ENCODE data around the gene NEK2.

The NEK2 gene

GRCh38 chr1:211708006-211708405 lies 32.6 kb upstream of the NEK2 start:
- no peak for TF ChIP-seq CTCF (IDR thresholded peaks at IDR 0.05; ENCODE audit: low read depth, low read length)
- no peak for TF ChIP-seq POLR2A (IDR thresholded peaks at IDR 0.05; ENCODE audit: extremely low read depth, insufficient read length)
- TF ChIP-seq, protein P1, sequence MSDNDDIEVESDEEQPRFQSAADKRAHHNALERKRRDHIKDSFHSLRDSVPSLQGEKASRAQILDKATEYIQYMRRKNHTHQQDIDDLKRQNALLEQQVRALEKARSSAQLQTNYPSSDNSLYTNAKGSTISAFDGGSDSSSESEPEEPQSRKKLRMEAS (IDR thresholded peaks at IDR 0.05; ENCODE audit: low read depth, low read length): no peak
- no peak for TF ChIP-seq MYC (IDR thresholded peaks at IDR 0.05; ENCODE audit: low read depth, low read length)
- no peak for DNase-seq (ENCODE audit: low read depth)

GRCh38 chr1:211705467-211706091 lies 30.2 kb upstream of the NEK2 start:
- no peak for DNase-seq (ENCODE audit: low read depth)
- no peak for TF ChIP-seq POLR2A (IDR thresholded peaks at IDR 0.05; ENCODE audit: extremely low read depth, insufficient read length)
- TF ChIP-seq MYC (IDR thresholded peaks at IDR 0.05; ENCODE audit: low read depth, low read length): no peak
- TF ChIP-seq, protein P1 (IDR thresholded peaks at IDR 0.05; ENCODE audit: low read depth, low read length): no peak
- no peak for TF ChIP-seq CTCF (IDR thresholded peaks at IDR 0.05; ENCODE audit: low read depth, low read length)
- no peak overlapping the region for H3K4me3 ChIP-seq (ENCODE audit: low read depth, low read length)

More at GRCh38 chr1:211708006-211708405, 32.6 kb upstream of the NEK2 start:
- H3K4me3 ChIP-seq (ENCODE audit: low read depth, low read length): no peak overlapping the region

DNA sequence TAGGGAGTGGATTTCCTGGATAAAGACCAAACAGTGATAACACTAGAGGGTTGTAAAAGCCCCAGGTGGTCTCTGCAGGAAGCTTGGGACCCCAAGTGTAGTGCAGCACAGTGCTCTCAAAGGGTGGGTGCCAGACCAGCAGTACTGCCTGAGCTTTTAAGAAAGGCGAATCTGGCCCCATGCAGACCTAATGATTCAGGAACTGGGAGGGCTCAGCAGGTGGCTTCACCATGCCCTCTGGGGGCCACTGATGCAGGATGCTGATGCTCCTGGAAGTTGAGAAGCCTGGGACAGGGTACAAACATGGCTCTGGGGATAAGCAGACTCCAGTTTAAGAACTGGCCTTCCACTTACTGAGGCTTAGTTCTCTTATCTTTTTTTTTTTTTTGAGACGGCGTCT lies 29.1 kb upstream of the NEK2 start:
- DNase-seq (ENCODE audit: low read depth): no peak
- TF ChIP-seq MYC (IDR thresholded peaks at IDR 0.05; ENCODE audit: low read depth, low read length): no peak
- no peak for TF ChIP-seq POLR2A (IDR thresholded peaks at IDR 0.05; ENCODE audit: extremely low read depth, insufficient read length)
- no peak for TF ChIP-seq CTCF (IDR thresholded peaks at IDR 0.05; ENCODE audit: low read depth, low read length)
- TF ChIP-seq, protein P1 (IDR thresholded peaks at IDR 0.05; ENCODE audit: low read depth, low read length): no peak
- H3K4me3 ChIP-seq (ENCODE audit: low read depth, low read length): no peak overlapping the region

DNA sequence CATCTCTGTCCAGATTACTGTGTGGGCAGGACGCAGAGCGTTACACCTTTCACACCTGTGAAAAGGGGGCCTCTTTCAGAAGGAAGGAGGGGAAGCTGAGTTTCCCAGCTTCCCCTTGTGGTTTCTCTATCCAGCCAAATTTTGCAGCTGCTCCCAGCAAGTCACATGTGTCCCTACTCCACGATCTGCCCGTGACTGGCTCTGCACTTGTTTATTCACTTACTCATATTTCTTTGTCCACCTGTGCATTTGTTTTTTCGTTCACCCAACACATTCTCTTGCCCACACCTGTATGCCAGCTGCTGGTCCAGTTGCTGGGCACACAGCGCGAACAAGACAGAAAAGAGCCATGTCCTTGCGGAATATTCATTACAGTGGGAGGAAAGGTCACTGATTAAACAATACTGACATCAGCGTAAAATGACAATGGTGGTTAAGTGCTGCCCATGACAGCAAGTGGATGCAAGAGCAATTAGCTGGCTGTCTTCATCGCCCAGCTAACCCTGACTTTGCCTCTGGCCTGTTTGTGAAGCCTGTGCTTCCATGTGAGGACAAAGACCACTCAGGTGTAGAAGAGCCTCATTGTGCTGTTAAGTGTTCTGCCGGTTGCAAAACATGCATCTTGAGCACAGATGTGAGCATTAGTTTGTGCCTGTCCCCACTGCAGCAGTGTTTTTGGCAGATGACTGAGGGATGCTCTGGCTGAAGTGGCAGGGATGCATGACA lies 28.6 kb upstream of the NEK2 start:
- TF ChIP-seq, protein P1 (IDR thresholded peaks at IDR 0.05; ENCODE audit: low read depth, low read length): no peak
- TF ChIP-seq MYC (IDR thresholded peaks at IDR 0.05; ENCODE audit: low read depth, low read length) (no peak), CTCF (IDR thresholded peaks at IDR 0.05; ENCODE audit: low read depth, low read length) (no peak), POLR2A (IDR thresholded peaks at IDR 0.05; ENCODE audit: extremely low read depth, insufficient read length) (no peak)
- no peak for DNase-seq (ENCODE audit: low read depth)
- H3K4me3 ChIP-seq (ENCODE audit: low read depth, low read length): no peak overlapping the region

- no peak overlapping the region for H3K4me3 ChIP-seq (ENCODE audit: low read depth, low read length)
- DNase-seq (ENCODE audit: low read depth): no peak
- TF ChIP-seq MYC (IDR thresholded peaks at IDR 0.05; ENCODE audit: low read depth, low read length) (no peak), CTCF (IDR thresholded peaks at IDR 0.05; ENCODE audit: low read depth, low read length) (no peak), POLR2A (IDR thresholded peaks at IDR 0.05; ENCODE audit: extremely low read depth, insufficient read length) (no peak)
- TF ChIP-seq, protein P1 (IDR thresholded peaks at IDR 0.05; ENCODE audit: low read depth, low read length): no peak
These were observed 26.3 kb upstream of the NEK2 start for GRCh38 chr1:211701733-211702132.
